ENCODE results near the gene CAV1. TPM values are rescaled to one million over a fixed set of nuclear protein-coding genes. Genes with fewer than 3 reads are reported as not detected.

CAV1 gene
- total RNA-seq, 1 experiment from 2014 or later = 79.9 TPM

GRCh38 chr7:116532102-116532688, 7.4 kb downstream of the CAV1 start:
- Histone ChIP-seq H3K4me3 (ENCODE audit: insufficient read depth, low read depth, low read length) (no peak overlapping the region), H3K36me3 (replicated peaks; ENCODE audit: control insufficient read depth, insufficient read depth, low read length) (no peaks in the 10 kb centered on the region; the same call in 1 of the 2 replicates), H3K27me3 (ENCODE audit: control insufficient read depth, insufficient read depth, low read length) (no peaks in the 10 kb centered on the region)
- no peak for DNase-seq

GRCh38 chr7:116534790-116535189, 10.0 kb downstream of the CAV1 start:
- H3K27me3 ChIP-seq (ENCODE audit: control insufficient read depth, insufficient read depth, low read length) = no peaks in the 10 kb centered on the region
- H3K4me3 ChIP-seq (ENCODE audit: insufficient read depth, low read depth, low read length) = no peak overlapping the region
- H3K36me3 ChIP-seq (replicated peaks; ENCODE audit: control insufficient read depth, insufficient read depth, low read length) = peaks cover 2% of the 10 kb centered on the region; the same call in 1 of the 2 replicates
- no peak for DNase-seq

GRCh38 chr7:116535416-116535815, 10.6 kb downstream of the CAV1 start:
- DNase-seq = no peak
- H3K36me3 ChIP-seq (replicated peaks; ENCODE audit: control insufficient read depth, insufficient read depth, low read length) = peaks cover 2% of the 10 kb centered on the region; the same call in 1 of the 2 replicates
- H3K27me3 ChIP-seq (ENCODE audit: control insufficient read depth, insufficient read depth, low read length) = no peaks in the 10 kb centered on the region
- no peak overlapping the region for H3K4me3 ChIP-seq (ENCODE audit: insufficient read depth, low read depth, low read length)

GRCh38 chr7:116538138-116538537, 13.3 kb downstream of the CAV1 start:
- Histone ChIP-seq H3K36me3 (replicated peaks; ENCODE audit: control insufficient read depth, insufficient read depth, low read length) (peaks cover 2% of the 10 kb centered on the region; the same call in 1 of the 2 replicates), H3K27me3 (ENCODE audit: control insufficient read depth, insufficient read depth, low read length) (no peaks in the 10 kb centered on the region), H3K4me3 (ENCODE audit: insufficient read depth, low read depth, low read length) (no peak overlapping the region)
- DNase-seq = no peak

- peaks cover 2% of the 10 kb centered on the region; the same call in 1 of the 2 replicates for H3K36me3 ChIP-seq (replicated peaks; ENCODE audit: control insufficient read depth, insufficient read depth, low read length)
- no peak overlapping the region for H3K4me3 ChIP-seq (ENCODE audit: insufficient read depth, low read depth, low read length)
These were observed 15.0 kb downstream of the CAV1 start for GRCh38 chr7:116539879-116540278.

DNA sequence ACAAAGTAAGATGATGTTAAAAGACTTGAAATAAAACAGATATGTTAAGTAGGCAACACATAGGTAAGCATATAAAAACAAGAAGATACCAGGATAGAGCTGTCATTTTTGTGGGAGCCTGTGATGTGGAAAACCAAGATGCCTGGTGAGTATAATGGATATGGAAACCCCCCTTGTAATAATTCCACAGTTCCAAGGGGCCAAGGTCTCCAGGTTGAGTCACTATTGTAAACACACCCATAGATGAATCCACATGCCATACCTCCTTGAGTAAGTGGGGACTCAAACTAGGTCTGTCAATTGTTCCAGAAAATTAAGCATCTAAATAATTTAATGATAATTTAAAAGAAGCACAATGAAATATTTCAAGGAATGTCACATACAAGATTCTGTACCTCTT, 15.9 kb downstream of the CAV1 start:
- no peak overlapping the region for H3K4me3 ChIP-seq (ENCODE audit: insufficient read depth, low read depth, low read length)
- no peak for DNase-seq
- H3K27me3 ChIP-seq (ENCODE audit: control insufficient read depth, insufficient read depth, low read length) = no peaks in the 10 kb centered on the region
- H3K36me3 ChIP-seq (replicated peaks; ENCODE audit: control insufficient read depth, insufficient read depth, low read length) = peaks cover 2% of the 10 kb centered on the region; the same call in 1 of the 2 replicates

More at GRCh38 chr7:116539879-116540278, 15.0 kb downstream of the CAV1 start:
- no peak for DNase-seq
- no peaks in the 10 kb centered on the region for H3K27me3 ChIP-seq (ENCODE audit: control insufficient read depth, insufficient read depth, low read length)

- Histone ChIP-seq H3K36me3 (replicated peaks; ENCODE audit: control insufficient read depth, insufficient read depth, low read length) (peaks cover 2% of the 10 kb centered on the region; the same call in 1 of the 2 replicates), H3K27me3 (ENCODE audit: control insufficient read depth, insufficient read depth, low read length) (no peaks in the 10 kb centered on the region), H3K4me3 (ENCODE audit: insufficient read depth, low read depth, low read length) (no peak overlapping the region)
- no peak for DNase-seq
These were observed 17.1 kb downstream of the CAV1 start for GRCh38 chr7:116541951-116542350.

- no peak for DNase-seq
- Histone ChIP-seq H3K27me3 (ENCODE audit: control insufficient read depth, insufficient read depth, low read length) (no peaks in the 10 kb centered on the region), H3K4me3 (ENCODE audit: insufficient read depth, low read depth, low read length) (no peak overlapping the region), H3K36me3 (replicated peaks; ENCODE audit: control insufficient read depth, insufficient read depth, low read length) (peaks cover 2% of the 10 kb centered on the region; the same call in 1 of the 2 replicates)
These were observed 17.8 kb downstream of the CAV1 start for GRCh38 chr7:116542618-116543017.

DNA sequence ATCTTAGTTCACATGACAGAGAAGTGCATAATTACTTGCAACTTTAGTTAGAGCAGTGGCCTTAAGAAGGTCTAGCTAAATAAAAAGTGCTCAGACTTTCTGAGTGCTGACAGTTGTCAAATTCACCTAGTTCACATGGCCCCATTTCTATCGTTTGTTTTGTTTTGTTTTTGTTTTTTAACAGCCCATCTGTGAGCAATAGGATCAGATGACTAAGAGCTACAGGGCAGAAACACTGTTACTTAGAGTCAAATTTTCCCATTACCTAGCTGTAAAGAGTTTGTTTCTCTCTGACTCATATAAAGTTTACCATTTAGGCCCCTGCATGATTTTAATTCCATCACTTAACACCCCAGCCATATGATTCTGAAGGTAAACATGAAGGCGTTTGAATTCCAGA, 18.8 kb downstream of the CAV1 start:
- no peak for DNase-seq
- H3K36me3 ChIP-seq (replicated peaks; ENCODE audit: control insufficient read depth, insufficient read depth, low read length) = peaks cover 2% of the 10 kb centered on the region; the same call in 1 of the 2 replicates
- no peak overlapping the region for H3K4me3 ChIP-seq (ENCODE audit: insufficient read depth, low read depth, low read length)
- H3K27me3 ChIP-seq (ENCODE audit: control insufficient read depth, insufficient read depth, low read length) = no peaks in the 10 kb centered on the region

- Histone ChIP-seq H3K27me3 (ENCODE audit: control insufficient read depth, insufficient read depth, low read length) (no peaks in the 10 kb centered on the region), H3K4me3 (ENCODE audit: insufficient read depth, low read depth, low read length) (no peak overlapping the region), H3K36me3 (replicated peaks; ENCODE audit: control insufficient read depth, insufficient read depth, low read length) (no peaks in the 10 kb centered on the region)
- DNase-seq = no peak
These were observed 19.7 kb downstream of the CAV1 start for GRCh38 chr7:116544487-116544886.

DNA sequence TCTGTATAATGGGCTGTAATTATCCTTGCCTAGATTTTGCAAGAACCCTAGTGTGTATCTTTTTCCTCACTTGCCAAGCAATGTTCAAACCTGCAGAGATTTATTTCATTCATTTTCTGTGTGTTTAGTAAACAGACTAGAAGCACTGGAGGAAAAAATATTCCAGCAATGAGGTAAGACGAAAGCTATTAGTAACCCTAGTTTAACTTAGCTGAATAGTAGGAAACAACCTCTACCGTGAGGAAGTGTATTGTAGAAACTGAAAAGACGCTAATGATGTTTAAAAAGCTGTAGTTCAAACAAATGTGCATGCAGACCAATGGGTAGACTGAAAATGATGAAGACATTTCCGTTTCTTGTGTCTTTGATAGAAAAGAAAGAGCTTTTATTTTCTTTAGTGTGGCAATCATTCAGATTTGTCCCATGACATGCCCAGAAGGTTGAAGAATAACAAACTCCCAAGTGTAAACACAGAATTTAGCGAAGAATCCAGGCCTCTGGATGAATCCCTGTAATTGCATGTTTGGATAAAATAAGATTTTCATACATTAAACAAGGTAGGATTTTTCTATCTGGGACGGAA, 20.7 kb downstream of the CAV1 start:
- no peaks in the 10 kb centered on the region for H3K36me3 ChIP-seq (replicated peaks; ENCODE audit: control insufficient read depth, insufficient read depth, low read length)
- no peaks in the 10 kb centered on the region for H3K27me3 ChIP-seq (ENCODE audit: control insufficient read depth, insufficient read depth, low read length)
- H3K4me3 ChIP-seq (ENCODE audit: insufficient read depth, low read depth, low read length) = no peak overlapping the region
- DNase-seq = no peak

DNA sequence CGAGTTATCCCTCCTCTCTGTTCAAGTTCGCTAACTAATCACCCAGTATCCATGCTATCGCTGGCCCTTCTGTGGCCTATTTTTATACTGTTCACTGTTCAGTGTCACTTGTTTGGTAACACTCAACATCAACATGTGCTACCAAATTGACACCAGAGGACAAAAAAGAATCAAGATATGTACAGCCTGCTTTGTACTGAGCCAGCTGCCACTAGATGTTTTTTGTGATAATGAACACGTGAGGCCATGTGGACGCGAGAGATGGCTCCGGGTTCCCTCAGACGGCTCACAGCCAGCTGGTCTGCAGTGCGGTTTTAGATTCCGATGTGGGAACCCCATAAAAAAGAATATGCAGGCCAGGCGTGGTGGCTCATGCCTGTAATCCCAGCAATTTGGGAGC, 21.2 kb downstream of the CAV1 start:
- Histone ChIP-seq H3K4me3 (ENCODE audit: insufficient read depth, low read depth, low read length) (no peak overlapping the region), H3K36me3 (replicated peaks; ENCODE audit: control insufficient read depth, insufficient read depth, low read length) (no peaks in the 10 kb centered on the region; the same call in 1 of the 2 replicates), H3K27me3 (ENCODE audit: control insufficient read depth, insufficient read depth, low read length) (no peaks in the 10 kb centered on the region)
- DNase-seq = no peak

- H3K36me3 ChIP-seq (replicated peaks; ENCODE audit: control insufficient read depth, insufficient read depth, low read length) = no peaks in the 10 kb centered on the region; the same call in 1 of the 2 replicates
- DNase-seq = no peak
These were observed 22.1 kb downstream of the CAV1 start for GRCh38 chr7:116546916-116547315.

DNA sequence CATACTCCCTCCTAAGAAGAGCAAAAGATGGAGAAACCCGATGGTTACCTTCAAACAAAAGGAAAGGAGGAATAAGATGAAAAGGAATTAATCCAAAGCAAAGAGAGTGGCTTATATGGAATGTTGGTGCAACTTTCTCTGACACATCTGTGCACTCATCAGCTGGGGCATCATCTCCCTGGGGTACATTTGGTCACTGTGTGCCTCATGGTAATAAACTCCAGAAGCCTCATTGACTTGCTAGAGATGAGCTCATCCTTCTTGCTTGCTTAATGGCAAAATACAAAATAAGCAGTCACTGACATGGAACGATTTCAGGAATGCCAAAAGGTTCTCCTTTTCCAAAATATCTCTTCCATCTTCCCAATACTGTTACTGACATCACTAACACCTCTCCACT, 22.5 kb downstream of the CAV1 start:
- no peaks in the 10 kb centered on the region for H3K27me3 ChIP-seq (ENCODE audit: control insufficient read depth, insufficient read depth, low read length)

More at GRCh38 chr7:116546916-116547315, 22.1 kb downstream of the CAV1 start:
- H3K4me3 ChIP-seq (ENCODE audit: insufficient read depth, low read depth, low read length) = no peak overlapping the region
- H3K27me3 ChIP-seq (ENCODE audit: control insufficient read depth, insufficient read depth, low read length) = no peaks in the 10 kb centered on the region

GRCh38 chr7:116548506-116548905, 23.7 kb downstream of the CAV1 start:
- no peak for DNase-seq
- Histone ChIP-seq H3K36me3 (replicated peaks; ENCODE audit: control insufficient read depth, insufficient read depth, low read length) (no peaks in the 10 kb centered on the region; the same call in 1 of the 2 replicates), H3K27me3 (ENCODE audit: control insufficient read depth, insufficient read depth, low read length) (no peaks in the 10 kb centered on the region), H3K4me3 (ENCODE audit: insufficient read depth, low read depth, low read length) (no peak overlapping the region)

More for the DNA sequence above, 22.5 kb downstream of the CAV1 start:
- no peak for DNase-seq
- no peak overlapping the region for H3K4me3 ChIP-seq (ENCODE audit: insufficient read depth, low read depth, low read length)
- H3K36me3 ChIP-seq (replicated peaks; ENCODE audit: control insufficient read depth, insufficient read depth, low read length) = no peaks in the 10 kb centered on the region; the same call in 1 of the 2 replicates

All from H7 (cell line).